Measurements from ENCODE around the gene ABI1.
A peak's percentile ranks its signal among the peaks of the same experiment; 100 is the strongest.

Gene ABI1

DNA sequence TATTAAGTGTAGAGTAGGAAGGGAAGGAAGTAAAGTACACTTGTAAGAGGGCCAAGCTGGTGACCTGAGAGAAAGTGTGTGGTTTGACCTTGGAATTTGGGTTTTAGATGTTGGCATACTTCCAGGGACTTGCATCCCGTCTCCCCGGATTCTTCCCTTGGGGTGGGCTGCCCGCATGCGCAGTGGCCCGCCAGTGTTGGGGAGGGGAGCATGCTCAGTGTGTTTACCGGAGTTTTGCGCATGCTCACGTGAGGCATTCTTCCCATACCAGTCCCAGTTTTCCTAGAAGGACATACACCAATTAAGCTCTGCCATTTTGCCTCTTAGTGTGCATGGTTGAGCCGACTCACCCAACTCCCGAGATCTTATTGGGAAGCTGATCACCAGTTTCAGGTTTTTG, 153.8 kb downstream of the ABI1 start:
- DNase-seq = no peak

DNA sequence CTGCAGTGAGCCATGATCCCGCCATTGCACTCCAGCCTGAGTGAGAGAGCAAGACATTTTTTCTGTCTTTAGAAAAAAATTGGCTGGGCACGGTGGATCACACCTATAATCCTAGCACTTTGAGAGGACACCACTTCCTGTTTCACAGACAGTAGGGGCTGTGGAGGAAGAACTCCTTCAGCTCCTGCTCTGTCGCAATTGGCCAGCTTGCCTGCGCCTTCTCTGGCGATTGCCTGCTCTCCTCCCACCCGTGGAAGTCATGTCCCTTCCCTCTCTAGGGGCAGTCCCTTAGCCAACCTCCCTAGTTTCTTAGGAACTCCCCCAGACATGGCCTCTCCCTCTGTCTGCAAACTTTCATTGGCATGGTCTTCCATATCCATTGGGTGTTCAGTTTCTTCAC, 154.6 kb downstream of the ABI1 start:
- no peak for DNase-seq

DNA sequence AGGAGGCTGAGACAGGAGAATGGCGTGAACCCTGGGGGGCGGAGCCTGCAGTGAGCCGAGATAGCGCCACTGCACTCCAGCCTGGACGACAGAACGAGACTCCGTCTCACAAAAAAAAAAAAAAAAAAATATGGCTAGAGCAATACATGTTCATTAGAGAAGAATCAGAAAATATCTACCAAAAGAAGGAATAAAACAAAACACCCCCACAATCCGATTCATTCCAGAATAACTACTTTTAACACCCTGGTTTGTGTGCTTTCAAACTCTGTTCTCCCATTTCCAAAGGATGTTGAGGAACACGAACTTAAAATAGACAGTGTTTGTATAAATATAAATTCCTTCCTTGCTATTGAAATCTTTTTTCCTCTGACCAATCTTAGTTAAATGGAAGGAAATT, 156.8 kb downstream of the ABI1 start:
- no peak for DNase-seq

DNA sequence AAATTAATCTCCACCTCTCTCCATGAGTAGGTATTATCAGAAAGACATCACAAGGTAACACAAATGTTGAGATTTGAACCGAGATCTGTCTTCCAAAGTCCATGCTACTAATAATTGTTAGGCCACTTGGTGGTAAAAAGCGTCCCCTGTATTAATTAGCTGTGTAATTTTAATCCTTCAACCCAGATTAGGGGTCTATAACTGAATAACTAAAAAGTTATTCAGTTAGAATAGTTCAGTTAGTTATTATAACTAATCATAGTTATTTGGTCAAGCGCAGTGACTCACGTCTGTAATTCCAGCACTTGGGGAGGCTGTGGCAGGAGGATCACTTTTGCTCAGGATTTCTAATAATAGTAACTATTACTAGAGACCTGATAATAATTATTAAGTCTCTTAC, 157.7 kb downstream of the ABI1 start:
- no peak for DNase-seq

DNA sequence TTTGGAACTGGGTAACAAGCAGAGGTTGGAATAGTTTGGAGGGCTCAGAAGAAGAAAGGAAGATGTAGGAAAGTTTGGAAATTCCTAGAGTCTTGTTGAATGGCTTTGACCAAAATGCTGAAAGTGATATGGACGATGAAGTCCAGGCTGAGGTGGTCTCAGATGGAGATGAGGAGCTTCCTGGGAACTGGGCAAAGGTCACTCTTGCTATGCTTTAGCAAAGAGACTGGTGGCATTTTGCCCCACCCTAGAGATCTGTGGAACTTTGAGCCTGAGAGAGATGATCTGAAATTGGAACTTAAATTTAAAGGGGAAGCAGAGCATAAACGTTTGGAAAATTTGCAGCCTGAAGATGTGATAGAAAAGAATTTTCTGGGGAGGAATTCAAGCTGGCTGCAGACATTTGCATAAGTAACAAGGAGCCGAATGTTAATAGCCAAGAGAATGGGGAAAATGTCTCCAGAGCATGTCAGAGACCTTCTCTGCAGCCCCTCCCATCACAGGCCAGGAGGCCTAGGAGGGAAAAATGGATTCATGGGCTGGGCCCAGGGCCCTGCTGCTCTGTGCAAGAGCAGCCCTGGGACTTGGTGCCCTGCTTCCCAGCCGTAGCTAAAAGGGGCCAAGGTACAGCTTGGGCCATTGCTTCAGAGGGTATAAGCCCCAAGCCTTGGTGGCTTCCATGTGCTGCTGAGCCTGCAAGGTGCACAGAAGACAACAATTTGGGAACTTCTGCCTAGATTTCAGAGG, 159.7 kb downstream of the ABI1 start:
- DNase-seq = no peak

DNA sequence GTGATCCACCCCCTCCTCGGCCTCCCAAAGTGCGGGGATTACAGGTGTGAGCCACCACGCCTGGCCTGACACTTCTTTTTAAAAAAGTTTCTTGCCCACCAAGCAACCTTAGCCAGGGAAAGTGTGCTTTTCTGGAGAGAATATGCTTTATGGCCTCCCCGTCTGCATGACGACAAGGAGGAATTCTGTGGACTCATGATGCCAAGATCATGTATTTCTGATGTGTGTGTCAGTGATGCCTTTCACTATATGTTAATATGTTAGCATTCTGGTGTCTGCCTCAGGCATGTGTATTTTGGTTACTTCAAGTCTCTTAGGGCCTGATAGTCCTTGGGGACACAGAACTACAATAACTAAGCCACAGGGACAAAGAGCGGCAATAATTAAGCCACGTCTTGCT, 161.1 kb downstream of the ABI1 start:
- DNase-seq = no peak

DNA sequence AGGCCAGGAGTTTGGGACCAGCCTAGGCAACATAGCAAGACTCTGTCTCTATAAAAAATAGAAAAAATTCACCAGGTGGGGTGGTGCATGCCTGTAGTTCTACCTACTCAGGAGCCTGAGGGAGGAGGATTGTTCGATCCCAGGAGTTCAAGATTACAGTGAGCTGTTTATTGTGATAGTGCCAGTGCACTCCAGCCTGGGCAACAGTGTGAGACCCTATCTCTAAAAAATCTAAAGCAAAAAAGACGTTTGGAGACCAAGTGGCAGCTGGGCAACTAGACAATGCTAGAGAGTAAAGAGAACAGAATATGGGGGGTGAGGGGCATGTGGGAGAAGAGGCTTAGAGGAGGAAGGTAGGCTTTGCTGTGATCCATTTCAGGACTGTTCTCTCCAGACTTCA, 161.8 kb downstream of the ABI1 start:
- DNase-seq = no peak

DNA sequence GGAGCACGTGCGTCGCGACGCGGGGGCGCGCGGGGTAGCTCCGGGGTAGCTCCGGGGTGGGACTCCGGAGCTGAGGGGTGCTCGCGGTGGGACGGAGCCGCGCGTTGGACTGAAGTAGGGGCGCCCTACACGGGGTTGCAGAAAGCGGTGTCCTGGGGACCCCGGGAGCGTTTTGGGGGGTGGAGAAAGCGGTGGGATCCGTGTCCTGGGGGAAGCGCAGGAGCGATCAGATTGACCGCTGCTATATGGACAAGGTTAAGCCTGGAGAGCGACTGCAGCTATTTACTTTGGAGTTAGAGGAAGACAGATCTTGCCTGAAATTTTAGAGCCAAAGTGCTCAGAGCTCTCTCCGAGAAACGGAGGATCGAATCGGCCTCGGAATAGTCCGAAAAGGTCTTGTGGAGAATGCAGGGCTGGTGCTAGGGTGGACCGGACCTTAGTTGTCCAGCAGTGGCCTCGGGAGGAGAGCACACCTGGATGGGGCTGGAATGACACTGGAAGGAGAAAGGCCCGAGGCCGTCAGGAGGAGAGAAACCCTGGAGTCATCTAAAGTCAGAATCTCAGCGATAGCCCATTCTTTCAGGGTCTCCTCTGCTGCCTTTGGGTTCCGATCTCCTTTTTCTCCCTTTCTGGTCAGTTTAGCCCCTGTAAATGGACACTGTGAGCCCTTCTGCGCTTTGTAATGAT, 162.7 kb downstream of the ABI1 start:
- no peak for DNase-seq

DNA sequence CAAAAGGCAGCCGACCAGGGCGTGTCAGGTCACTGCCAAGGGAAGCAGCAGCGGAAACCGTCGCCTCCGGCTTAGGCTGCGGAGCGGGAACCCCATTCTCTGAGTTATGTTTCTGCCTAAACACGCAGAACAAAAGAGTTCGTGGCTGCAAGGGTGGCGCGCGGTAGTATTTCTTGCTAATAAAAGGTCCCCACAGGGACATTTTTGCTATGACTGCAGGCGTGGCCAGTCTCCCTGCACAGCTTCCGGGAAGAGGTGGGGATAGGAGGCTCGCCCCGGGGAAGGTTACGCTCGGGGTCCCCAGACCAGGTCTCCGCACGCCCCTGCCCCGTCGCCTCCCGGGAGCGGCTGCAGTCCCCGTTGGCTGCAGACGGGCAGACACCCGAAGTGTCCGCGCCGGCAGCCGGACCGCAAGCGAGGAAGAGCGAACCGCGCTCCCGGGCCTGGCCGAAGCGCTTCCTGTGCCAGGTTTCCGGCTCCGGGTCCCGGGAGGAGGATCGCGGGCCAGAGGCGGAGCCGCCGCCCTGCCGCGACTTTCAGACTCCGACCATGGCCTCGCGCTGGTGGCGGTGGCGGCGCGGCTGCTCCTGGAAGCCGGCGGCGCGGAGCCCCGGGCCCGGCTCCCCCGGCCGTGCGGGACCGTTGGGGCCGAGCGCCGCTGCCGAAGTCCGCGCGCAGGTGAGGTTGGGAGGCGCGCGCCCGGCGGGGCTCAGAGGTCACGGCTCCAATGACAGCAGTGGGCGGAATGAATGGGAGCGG, 163.4 kb downstream of the ABI1 start, which contains the start of gene PDSS1:
Gene PDSS1 (plus strand): TSS at position 539 of the 759 bp plus-strand sequence. CDS start 11 bp downstream, at position 550.
- DNase-seq = peak; percentile 34

DNA sequence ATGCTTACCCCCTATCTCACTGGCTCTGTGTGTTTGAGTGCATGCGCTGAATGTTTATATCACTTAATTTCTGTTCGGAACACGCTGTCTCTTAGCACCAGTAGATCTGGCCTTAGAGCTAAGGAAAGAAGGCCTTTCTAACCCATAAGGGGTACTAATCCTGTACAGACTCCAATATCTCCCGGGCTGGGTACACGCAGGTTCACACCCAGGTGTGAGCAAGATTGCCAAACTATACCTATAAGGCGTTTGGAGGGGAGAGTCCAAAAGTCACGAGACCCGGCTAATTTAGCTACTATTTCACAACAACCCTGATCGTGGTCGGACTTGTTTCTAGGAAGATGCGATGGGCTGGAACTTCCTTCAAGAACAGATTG, 164.0 kb downstream of the ABI1 start:
- no peak for DNase-seq

Data from T-helper 9 cell (primary cell).